NB4 (cell line): Measurements from ENCODE around the gene CDK10.

Experiments used
- CTCF ChIP-seq: IDR thresholded peaks from one replicate; pipeline ENCODE4 v1.5.1; 2012; ENCODE audit warnings: low read depth, low read length
- MAX ChIP-seq: IDR thresholded peaks from 2 replicates; pipeline ENCODE4 v1.6.1; 2011; ENCODE audit warnings: low read depth, low read length
- POLR2A ChIP-seq: IDR thresholded peaks from 2 replicates; pipeline ENCODE4 v1.6.1; 2011; ENCODE audit warnings: mild to moderate bottlenecking; ENCODE audit not compliant: insufficient read length; ENCODE audit errors: extremely low read depth

- TF ChIP-seq CTCF (no peak), MAX (no peak), POLR2A (no peak)
Observed at GRCh38 chr16:89691986-89692569, 5.6 kb downstream of the CDK10 start.
